Mesothelial cell of epicardium (in vitro differentiated cells): ENCODE measurements around the gene PIGZ. TPM values are rescaled to one million over a fixed set of nuclear protein-coding genes. Genes with fewer than 3 reads are reported as not detected.

Experiments
- DNase-seq, 2 experiments: peaks; one replicate each; pipeline ENCODE4 v3.0.0; 2021; ENCODE audit warnings: low spot score in 2 of 2; ENCODE audit not compliant: unreplicated experiment in 2 of 2
- H3K27ac Mint-ChIP-seq: 2 replicates; pipeline ENCODE4 v1.8.0; 2021; ENCODE audit warnings: mixed read lengths
- H3K27me3 Mint-ChIP-seq: 2 replicates; pipeline ENCODE4 v1.8.0; 2021; ENCODE audit warnings: low read depth, mixed read lengths
- H3K36me3 Mint-ChIP-seq: 2 replicates; pipeline ENCODE4 v1.8.0; 2021; ENCODE audit warnings: mixed read lengths
- H3K4me1 Mint-ChIP-seq: 2 replicates; pipeline ENCODE4 v1.8.0; 2021; ENCODE audit warnings: mixed read lengths
- H3K4me3 Mint-ChIP-seq: 2 replicates; pipeline ENCODE4 v1.8.0; 2021; ENCODE audit warnings: mild to moderate bottlenecking, moderate library complexity, mixed read lengths
- H3K9me3 Mint-ChIP-seq: 2 replicates; pipeline ENCODE4 v1.8.0; 2021; ENCODE audit warnings: mixed read lengths
- CTCF ChIP-seq: fragments of 200-600 bp; sonication (generic); IDR thresholded peaks from one replicate; pipeline ENCODE4 v1.5.0; 2021; ENCODE audit warnings: antibody characterized with exemption; ENCODE audit not compliant: unreplicated experiment
- total RNA-seq: library from RNA; stranded (reverse); gene quantifications from 3 replicates; pipeline ENCODE4 v1.2.1, GENCODE V29; 2021

PIGZ gene
- total RNA-seq, 1 donor from 2014 or later = 0.74 TPM

- DNase-seq = no peak
- H3K9me3 Mint-ChIP-seq = no peaks in the 10 kb centered on the region
- H3K27ac Mint-ChIP-seq = no peak overlapping the region
- no peak overlapping the region for H3K4me3 Mint-ChIP-seq
- TF ChIP-seq CTCF = no peak
- no peaks in the 10 kb centered on the region for H3K27me3 Mint-ChIP-seq
- peaks cover 2% of the 10 kb centered on the region for H3K4me1 Mint-ChIP-seq
- no peaks in the 10 kb centered on the region for H3K36me3 Mint-ChIP-seq
Observed at GRCh38 chr3:196995027-196995426, 26.4 kb upstream of the PIGZ start.

- H3K9me3 Mint-ChIP-seq = no peaks in the 10 kb centered on the region
- no peak overlapping the region for H3K4me3 Mint-ChIP-seq
- H3K4me1 Mint-ChIP-seq = peaks cover 2% of the 10 kb centered on the region
- H3K27ac Mint-ChIP-seq = peak overlapping the region; percentile 55
- H3K36me3 Mint-ChIP-seq = no peaks in the 10 kb centered on the region
- no peak for DNase-seq
- no peak for TF ChIP-seq CTCF
- no peaks in the 10 kb centered on the region for H3K27me3 Mint-ChIP-seq
Observed at GRCh38 chr3:196994056-196994455, 25.4 kb upstream of the PIGZ start.

GRCh38 chr3:196992461-196993065 lies 23.9 kb upstream of the PIGZ start:
- Mint-ChIP-seq H3K4me3 (no peak overlapping the region), H3K36me3 (no peaks in the 10 kb centered on the region), H3K27ac (no peak overlapping the region), H3K9me3 (no peaks in the 10 kb centered on the region), H3K27me3 (no peaks in the 10 kb centered on the region), H3K4me1 (peaks cover 2% of the 10 kb centered on the region)
- no peak for DNase-seq
- TF ChIP-seq CTCF = no peak

- no peaks in the 10 kb centered on the region for H3K36me3 Mint-ChIP-seq
Observed at GRCh38 chr3:196991581-196992460, 23.2 kb upstream of the PIGZ start.

GRCh38 chr3:196990601-196991007 lies 22.0 kb upstream of the PIGZ start:
- Mint-ChIP-seq H3K4me3 (no peak overlapping the region), H3K4me1 (peaks cover 2% of the 10 kb centered on the region), H3K36me3 (no peaks in the 10 kb centered on the region), H3K27ac (no peak overlapping the region), H3K9me3 (no peaks in the 10 kb centered on the region), H3K27me3 (no peaks in the 10 kb centered on the region)
- DNase-seq = no peak
- TF ChIP-seq CTCF = no peak

More at GRCh38 chr3:196991581-196992460, 23.2 kb upstream of the PIGZ start:
- Mint-ChIP-seq H3K4me1 (peaks cover 2% of the 10 kb centered on the region), H3K4me3 (no peak overlapping the region), H3K27me3 (no peaks in the 10 kb centered on the region), H3K27ac (no peak overlapping the region), H3K9me3 (no peaks in the 10 kb centered on the region)
- TF ChIP-seq CTCF = no peak
- no peak for DNase-seq
